ENCODE results near the gene TREM1.
"Not testable (repeated sequence)": the region's sequence is repeated elsewhere in the genome, so short reads cannot be mapped to it uniquely, and the experiment has no call there.

The TREM1 gene

GRCh38 chr6:41315943-41316620 lies 29.6 kb upstream of the TREM1 start:
- no peaks in the 10 kb centered on the region for H3K4me1 ChIP-seq (ENCODE audit: insufficient read depth, low read length)
- H3K9ac ChIP-seq (ENCODE audit: low read depth, low read length), result no peak overlapping the region
- no peaks in the 10 kb centered on the region for H3K9me3 ChIP-seq (ENCODE audit: control insufficient read depth, insufficient read depth, low read length)
- no peaks in the 10 kb centered on the region for H3K36me3 ChIP-seq (ENCODE audit: insufficient read depth, low read length)

- Histone ChIP-seq H3K9me3 (ENCODE audit: control insufficient read depth, insufficient read depth, low read length) (no peaks in the 10 kb centered on the region), H3K9ac (ENCODE audit: low read depth, low read length) (no peak overlapping the region), H3K36me3 (ENCODE audit: insufficient read depth, low read length) (no peaks in the 10 kb centered on the region), H3K4me1 (ENCODE audit: insufficient read depth, low read length) (no peaks in the 10 kb centered on the region)
Measured at GRCh38 chr6:41315203-41315602, 28.7 kb upstream of the TREM1 start.

- H3K4me1 ChIP-seq (ENCODE audit: insufficient read depth, low read length), result no peaks in the 10 kb centered on the region
- no peaks in the 10 kb centered on the region for H3K9me3 ChIP-seq (ENCODE audit: control insufficient read depth, insufficient read depth, low read length)
- H3K36me3 ChIP-seq (ENCODE audit: insufficient read depth, low read length), result no peaks in the 10 kb centered on the region
- H3K9ac ChIP-seq (ENCODE audit: low read depth, low read length), result no peak overlapping the region
Measured at GRCh38 chr6:41306187-41306854, 19.8 kb upstream of the TREM1 start.

- Histone ChIP-seq H3K36me3 (ENCODE audit: insufficient read depth, low read length) (no peaks in the 10 kb centered on the region), H3K9me3 (ENCODE audit: control insufficient read depth, insufficient read depth, low read length) (no peaks in the 10 kb centered on the region), H3K4me1 (ENCODE audit: insufficient read depth, low read length) (no peaks in the 10 kb centered on the region), H3K9ac (ENCODE audit: low read depth, low read length) (no peak overlapping the region)
Measured at GRCh38 chr6:41302638-41303037, 16.2 kb upstream of the TREM1 start.

- Histone ChIP-seq H3K9me3 (ENCODE audit: control insufficient read depth, insufficient read depth, low read length) (no peaks in the 10 kb centered on the region), H3K4me1 (ENCODE audit: insufficient read depth, low read length) (no peaks in the 10 kb centered on the region), H3K9ac (ENCODE audit: low read depth, low read length) (no peak overlapping the region), H3K36me3 (ENCODE audit: insufficient read depth, low read length) (no peaks in the 10 kb centered on the region)
Measured at GRCh38 chr6:41298785-41299502, 12.5 kb upstream of the TREM1 start.

GRCh38 chr6:41297248-41297647 lies 10.8 kb upstream of the TREM1 start:
- H3K9ac ChIP-seq (ENCODE audit: low read depth, low read length); H3K9me3 ChIP-seq (ENCODE audit: control insufficient read depth, insufficient read depth, low read length); H3K36me3 ChIP-seq (ENCODE audit: insufficient read depth, low read length); H3K4me1 ChIP-seq (ENCODE audit: insufficient read depth, low read length): not testable (repeated sequence)

- H3K4me1 ChIP-seq (ENCODE audit: insufficient read depth, low read length), result peaks cover 5% of the 10 kb centered on the region; the same call in 1 of the 2 replicates
- no peaks in the 10 kb centered on the region for H3K9me3 ChIP-seq (ENCODE audit: control insufficient read depth, insufficient read depth, low read length)
- H3K9ac ChIP-seq (ENCODE audit: low read depth, low read length), result no peak overlapping the region
- no peaks in the 10 kb centered on the region for H3K36me3 ChIP-seq (ENCODE audit: insufficient read depth, low read length)
Measured at GRCh38 chr6:41294214-41294872, 7.9 kb upstream of the TREM1 start.

GRCh38 chr6:41291717-41292116 lies 5.2 kb upstream of the TREM1 start:
- Histone ChIP-seq H3K9ac (ENCODE audit: low read depth, low read length) (no peak overlapping the region), H3K4me1 (ENCODE audit: insufficient read depth, low read length) (peaks cover 5% of the 10 kb centered on the region; the same call in 1 of the 2 replicates), H3K36me3 (ENCODE audit: insufficient read depth, low read length) (no peaks in the 10 kb centered on the region), H3K9me3 (ENCODE audit: control insufficient read depth, insufficient read depth, low read length) (no peaks in the 10 kb centered on the region)

GRCh38 chr6:41289815-41290214 lies 3.3 kb upstream of the TREM1 start:
- H3K9me3 ChIP-seq (ENCODE audit: control insufficient read depth, insufficient read depth, low read length), result no peaks in the 10 kb centered on the region
- H3K9ac ChIP-seq (ENCODE audit: low read depth, low read length), result no peak overlapping the region
- peaks cover 5% of the 10 kb centered on the region; the same call in 1 of the 2 replicates for H3K4me1 ChIP-seq (ENCODE audit: insufficient read depth, low read length)
- H3K36me3 ChIP-seq (ENCODE audit: insufficient read depth, low read length), result no peaks in the 10 kb centered on the region

GRCh38 chr6:41288754-41289129 lies 2.3 kb upstream of the TREM1 start:
- no peak overlapping the region for H3K9ac ChIP-seq (ENCODE audit: low read depth, low read length)
- peaks cover 5% of the 10 kb centered on the region; the same call in 1 of the 2 replicates for H3K4me1 ChIP-seq (ENCODE audit: insufficient read depth, low read length)
- H3K9me3 ChIP-seq (ENCODE audit: control insufficient read depth, insufficient read depth, low read length), result no peaks in the 10 kb centered on the region
- H3K36me3 ChIP-seq (ENCODE audit: insufficient read depth, low read length), result no peaks in the 10 kb centered on the region

GRCh38 chr6:41288030-41288753 lies 1.7 kb upstream of the TREM1 start:
- no peak overlapping the region for H3K9ac ChIP-seq (ENCODE audit: low read depth, low read length)
- no peaks in the 10 kb centered on the region for H3K36me3 ChIP-seq (ENCODE audit: insufficient read depth, low read length)
- H3K4me1 ChIP-seq (ENCODE audit: insufficient read depth, low read length), result peaks cover 5% of the 10 kb centered on the region; the same call in 1 of the 2 replicates
- no peaks in the 10 kb centered on the region for H3K9me3 ChIP-seq (ENCODE audit: control insufficient read depth, insufficient read depth, low read length)

- no peak overlapping the region for H3K9ac ChIP-seq (ENCODE audit: low read depth, low read length)
- no peaks in the 10 kb centered on the region for H3K4me1 ChIP-seq (ENCODE audit: insufficient read depth, low read length)
- no peaks in the 10 kb centered on the region for H3K9me3 ChIP-seq (ENCODE audit: control insufficient read depth, insufficient read depth, low read length)
- no peaks in the 10 kb centered on the region for H3K36me3 ChIP-seq (ENCODE audit: insufficient read depth, low read length)
Measured at GRCh38 chr6:41284726-41285125, 1.8 kb downstream of the TREM1 start.

- Histone ChIP-seq H3K36me3 (ENCODE audit: insufficient read depth, low read length) (no peaks in the 10 kb centered on the region), H3K9ac (ENCODE audit: low read depth, low read length) (no peak overlapping the region), H3K9me3 (ENCODE audit: control insufficient read depth, insufficient read depth, low read length) (no peaks in the 10 kb centered on the region), H3K4me1 (ENCODE audit: insufficient read depth, low read length) (no peaks in the 10 kb centered on the region; the same call in 1 of the 2 replicates)
Measured at GRCh38 chr6:41283600-41283999, 2.9 kb downstream of the TREM1 start.

Data from ES-I3 (cell line).